Measurements from ENCODE around the gene TRAF4. TPM values are rescaled to one million over a fixed set of nuclear protein-coding genes. Genes with fewer than 3 reads are reported as not detected.
A peak's percentile ranks its signal among the peaks of the same experiment; 100 is the strongest.

The TRAF4 gene
- total RNA-seq, 4 donors from 2014 or later, result 26.7 to 38.4 (median 35.3) TPM

DNA sequence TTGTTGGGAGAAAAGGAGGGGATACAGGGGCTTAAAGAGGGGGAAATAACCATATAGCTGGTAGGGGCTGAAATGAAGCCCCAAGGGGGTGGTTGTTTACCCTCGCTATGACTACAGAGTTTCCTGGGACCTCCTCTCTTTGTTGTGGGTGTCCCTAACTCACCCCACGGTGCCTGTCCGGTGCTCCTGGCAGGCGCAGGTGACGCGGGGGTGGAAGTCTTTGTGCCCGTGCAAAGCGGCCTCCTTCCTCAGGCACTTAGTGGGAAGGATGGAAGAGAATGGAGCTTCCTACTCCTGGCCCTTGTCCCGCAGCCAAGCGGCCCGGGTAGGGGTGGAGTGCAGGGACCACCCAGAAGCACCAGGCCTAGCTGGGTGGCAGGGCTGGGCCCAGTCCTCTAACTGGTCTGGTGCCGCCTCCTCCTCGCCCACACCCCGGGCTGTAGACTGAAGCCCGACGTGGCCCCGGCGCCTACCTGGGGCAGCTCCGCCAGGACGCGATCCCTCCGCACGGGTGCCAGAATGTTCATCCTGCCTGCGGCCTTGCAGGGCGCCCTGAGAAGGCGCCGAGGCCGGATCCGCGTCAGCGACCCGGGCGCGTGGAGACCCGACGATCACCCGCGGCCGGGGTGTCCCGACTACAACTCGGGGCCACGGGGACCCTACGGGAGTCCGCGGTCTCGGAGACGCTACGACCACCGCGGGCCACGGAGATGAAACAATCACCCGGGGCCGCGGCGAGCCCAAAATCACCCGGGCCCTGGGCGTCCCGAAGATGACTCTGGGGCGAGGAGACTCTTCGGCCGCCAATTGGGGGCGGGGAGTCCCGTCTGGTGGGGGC lies 26.9 kb upstream of the TRAF4 start:
- Histone ChIP-seq H3K36me3 (peaks cover 29% of the 10 kb centered on the region), H3K4me1 (peaks cover 60% of the 10 kb centered on the region), H3K9me3 (no peaks in the 10 kb centered on the region), H3K27me3 (no peaks in the 10 kb centered on the region), H3K27ac (peak overlapping the region; percentile 94), H3K4me3 (peak overlapping the region; percentile 92)
- peak in 1 of 2 donors; percentile 82 for DNase-seq (ENCODE audit: low spot score in 2 of 2)
- TF ChIP-seq POLR2AphosphoS5 (IDR thresholded peaks at IDR 0.05), result no peak
- no peak for TF ChIP-seq POLR2A (IDR thresholded peaks at IDR 0.05)
- no peak for TF ChIP-seq EP300 (IDR thresholded peaks at IDR 0.05)
- TF ChIP-seq, protein P1, sequence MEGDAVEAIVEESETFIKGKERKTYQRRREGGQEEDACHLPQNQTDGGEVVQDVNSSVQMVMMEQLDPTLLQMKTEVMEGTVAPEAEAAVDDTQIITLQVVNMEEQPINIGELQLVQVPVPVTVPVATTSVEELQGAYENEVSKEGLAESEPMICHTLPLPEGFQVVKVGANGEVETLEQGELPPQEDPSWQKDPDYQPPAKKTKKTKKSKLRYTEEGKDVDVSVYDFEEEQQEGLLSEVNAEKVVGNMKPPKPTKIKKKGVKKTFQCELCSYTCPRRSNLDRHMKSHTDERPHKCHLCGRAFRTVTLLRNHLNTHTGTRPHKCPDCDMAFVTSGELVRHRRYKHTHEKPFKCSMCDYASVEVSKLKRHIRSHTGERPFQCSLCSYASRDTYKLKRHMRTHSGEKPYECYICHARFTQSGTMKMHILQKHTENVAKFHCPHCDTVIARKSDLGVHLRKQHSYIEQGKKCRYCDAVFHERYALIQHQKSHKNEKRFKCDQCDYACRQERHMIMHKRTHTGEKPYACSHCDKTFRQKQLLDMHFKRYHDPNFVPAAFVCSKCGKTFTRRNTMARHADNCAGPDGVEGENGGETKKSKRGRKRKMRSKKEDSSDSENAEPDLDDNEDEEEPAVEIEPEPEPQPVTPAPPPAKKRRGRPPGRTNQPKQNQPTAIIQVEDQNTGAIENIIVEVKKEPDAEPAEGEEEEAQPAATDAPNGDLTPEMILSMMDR (IDR thresholded peaks at IDR 0.05), result no peak
- WGBS, result 26% methylated on average over 6 of the region's 63 CpGs

DNA sequence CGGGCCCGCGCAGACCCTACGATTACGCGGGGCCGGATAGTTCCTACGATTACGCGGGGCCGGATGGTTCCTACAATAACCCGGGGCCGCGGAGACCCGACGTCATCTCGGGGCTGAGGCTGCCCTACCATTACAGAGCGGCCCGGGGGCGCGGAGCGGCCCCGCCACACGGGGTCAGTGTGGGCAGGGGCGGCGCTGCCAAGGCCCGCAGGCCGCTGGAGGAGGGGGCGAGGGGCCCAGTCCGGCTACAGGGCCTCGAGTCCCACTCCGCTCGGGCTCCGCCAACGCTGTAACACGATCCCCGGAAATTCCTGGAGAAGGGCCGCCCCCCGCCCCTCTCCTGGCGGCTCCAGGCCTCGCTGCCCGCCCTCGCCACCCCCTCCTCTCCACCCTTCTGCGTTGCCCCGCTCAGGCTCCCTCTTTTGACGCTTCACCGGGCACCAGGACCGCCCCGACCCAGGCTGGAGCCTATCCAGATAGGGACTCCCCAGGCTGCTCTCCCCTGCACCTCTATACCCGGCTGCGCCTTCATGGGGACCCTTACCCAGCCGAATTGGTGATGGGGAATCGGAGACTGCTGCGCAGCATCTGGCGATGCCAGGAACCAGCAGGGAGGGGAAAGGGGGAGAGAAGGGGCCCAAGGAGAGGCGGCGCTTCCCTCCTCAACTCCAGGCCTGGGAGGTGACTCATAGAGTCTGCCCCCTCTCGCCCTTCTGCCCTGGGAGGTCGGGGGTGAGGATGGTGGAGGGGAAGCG lies 26.1 kb upstream of the TRAF4 start, which contains the start of gene RAB34:
Gene RAB34 (minus strand): TSS at position 291 of the 755 bp plus-strand sequence. CDS start 602 bp downstream, outside the sequence.
- DNase-seq (ENCODE audit: low spot score in 2 of 2), result peak; percentile 85 to 87
- peaks cover 63% of the 10 kb centered on the region for H3K4me1 ChIP-seq
- H3K27me3 ChIP-seq, result no peaks in the 10 kb centered on the region
- peak within 1 kb of the TSS; percentile 94 for H3K27ac ChIP-seq
- WGBS, result 3% methylated on average over 24 of the region's 60 CpGs
- H3K9me3 ChIP-seq, result no peaks in the 10 kb centered on the region
- peaks cover 36% of the 10 kb centered on the region for H3K36me3 ChIP-seq
- peak within 1 kb of the TSS; percentile 92 for H3K4me3 ChIP-seq
- TF ChIP-seq, protein P1 (IDR thresholded peaks at IDR 0.05), result peak in 1 of 2 donors; percentile 21
- TF ChIP-seq POLR2AphosphoS5 (IDR thresholded peaks at IDR 0.05) (no peak), POLR2A (IDR thresholded peaks at IDR 0.05) (peak in 1 of 2 donors; percentile 17), EP300 (IDR thresholded peaks at IDR 0.05) (no peak)

DNA sequence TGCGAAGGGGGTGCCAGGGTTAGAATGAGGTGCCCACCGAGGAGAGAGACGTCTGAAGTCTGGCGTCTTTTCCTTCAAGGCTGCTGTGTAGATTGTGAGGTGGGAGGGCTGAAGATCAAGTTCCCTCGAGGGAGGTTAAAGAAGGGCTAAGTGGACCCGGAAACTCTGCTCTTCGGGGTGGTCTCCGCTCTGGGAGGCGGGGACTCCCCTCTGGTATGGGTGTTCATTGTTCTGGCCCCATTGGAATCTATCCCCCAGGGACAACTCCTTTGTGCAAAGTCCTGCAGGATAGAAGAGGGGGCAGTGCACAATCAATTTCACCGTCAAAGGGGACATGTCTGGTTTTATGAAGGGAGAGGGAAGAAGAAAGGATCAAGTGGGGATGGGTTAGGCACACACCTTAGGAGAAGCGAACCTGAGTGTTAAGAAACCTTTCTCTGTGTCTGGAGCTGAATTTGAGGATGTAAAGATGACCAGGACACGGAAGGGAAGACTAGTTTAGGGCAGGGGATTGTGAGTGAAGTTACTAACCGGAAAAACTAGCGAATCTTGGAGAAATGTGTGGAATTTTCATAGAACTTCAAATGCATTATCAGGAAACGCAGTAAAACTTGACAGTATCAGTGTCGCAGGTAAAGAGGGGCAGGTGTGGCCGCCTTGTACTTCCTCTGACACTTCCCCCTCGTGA lies 25.3 kb upstream of the TRAF4 start:
- Histone ChIP-seq H3K27ac (peak overlapping the region; percentile 94), H3K27me3 (no peaks in the 10 kb centered on the region), H3K4me1 (peaks cover 71% of the 10 kb centered on the region), H3K36me3 (peaks cover 43% of the 10 kb centered on the region), H3K4me3 (peak overlapping the region; percentile 92), H3K9me3 (no peaks in the 10 kb centered on the region)
- TF ChIP-seq EP300 (IDR thresholded peaks at IDR 0.05) (no peak), POLR2A (IDR thresholded peaks at IDR 0.05) (no peak), POLR2AphosphoS5 (IDR thresholded peaks at IDR 0.05) (no peak)
- TF ChIP-seq, protein P1 (IDR thresholded peaks at IDR 0.05), result no peak
- WGBS, result 37% methylated on average over 18 of the region's 18 CpGs
- no peak for DNase-seq (ENCODE audit: low spot score in 2 of 2)

DNA sequence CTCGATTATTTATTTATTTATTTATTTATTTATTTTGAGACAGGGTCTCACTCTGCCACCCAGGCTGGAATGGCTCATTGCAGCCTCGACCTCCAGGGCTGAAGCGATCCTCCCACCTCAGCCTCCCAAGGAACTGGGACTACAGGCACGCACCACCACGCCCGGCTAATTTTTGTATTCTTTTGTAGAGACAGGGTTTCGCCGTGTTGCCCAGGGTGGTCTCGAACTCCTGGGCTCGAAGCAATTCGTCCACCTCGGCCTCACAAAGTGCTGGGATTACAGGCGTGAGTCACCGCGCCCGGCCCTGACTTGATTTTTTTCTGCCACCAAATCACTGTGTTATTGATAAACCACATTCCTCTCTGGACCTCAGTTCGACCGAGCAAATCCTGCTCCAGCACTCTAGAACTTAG lies 24.8 kb upstream of the TRAF4 start:
- Histone ChIP-seq H3K4me3 (peak overlapping the region; percentile 92), H3K27me3 (no peaks in the 10 kb centered on the region), H3K27ac (peak overlapping the region; percentile 94), H3K4me1 (peaks cover 76% of the 10 kb centered on the region), H3K9me3 (no peaks in the 10 kb centered on the region), H3K36me3 (peaks cover 45% of the 10 kb centered on the region)
- DNase-seq (ENCODE audit: low spot score in 2 of 2), result no peak
- no peak for TF ChIP-seq EP300 (IDR thresholded peaks at IDR 0.05)
- TF ChIP-seq POLR2AphosphoS5 (IDR thresholded peaks at IDR 0.05), result no peak
- no peak for TF ChIP-seq POLR2A (IDR thresholded peaks at IDR 0.05)
- TF ChIP-seq, protein P1 (IDR thresholded peaks at IDR 0.05), result no peak
- WGBS, result 35% methylated on average over 18 of the region's 18 CpGs

All from suprapubic skin (tissue), 4 donors.